ENCODE results near the gene ATP11A. TPM values are rescaled to one million over a fixed set of nuclear protein-coding genes. Genes with fewer than 3 reads are reported as not detected.

Gene ATP11A
- total RNA-seq, 1 experiment from 2014 or later, result 80.4 TPM

GRCh38 chr13:112929783-112930055 is 239.9 kb downstream of the ATP11A start:
- CTCF ChIA-PET, result no interaction called here
- no peak overlapping the region for H3K4me2 ChIP-seq (ENCODE audit: low read length)
- intact Hi-C loops (cut with micrococcal nuclease), result no loop called here
- H3K4me1 ChIP-seq (ENCODE audit: control insufficient read depth in 1 of 2, insufficient read depth in 2 of 2, low read length in 2 of 2), result peaks cover 9 to 13% of the 10 kb centered on the region in 2 experiments; a peak in 3 of 4 replicates
- no TSS peak for BruUV-seq (replicated peaks)
- no peak overlapping the region for H2AFZ ChIP-seq (ENCODE audit: low read depth, low read length, poor library complexity, severe bottlenecking)
- H3K9me3 ChIP-seq (ENCODE audit: control insufficient read depth in 1 of 2, insufficient read depth in 1 of 2, low read depth in 1 of 2, low read length in 2 of 2), result 0 out of 4 replicates have a peak, but pooled peaks cover 0 to 4% of the 10 kb centered on the region in 2 experiments
- H3K27ac ChIP-seq (ENCODE audit: low read depth, low read length), result no peak overlapping the region
- DNase-seq (ENCODE audit: low read depth, low spot score) (no peak), ATAC-seq (no peak)
- H4K20me1 ChIP-seq (ENCODE audit: insufficient read depth), result no peaks in the 10 kb centered on the region
- RAD21 ChIA-PET (ENCODE audit: low non-redundant PET in 1 of 2, low total read pairs in 2 of 2, uncharacterized antibody in 2 of 2, unreplicated experiment in 2 of 2), result no interaction called here
- H3K27me3 ChIP-seq (ENCODE audit: insufficient read depth, low read length), result no peaks in the 10 kb centered on the region
- no peak for TF ChIP-seq ZFX (IDR thresholded peaks at IDR 0.05)
- TF ChIP-seq SRF (IDR thresholded peaks at IDR 0.05; ENCODE audit: low read depth), result no peak
- TF ChIP-seq YY1 (IDR thresholded peaks at IDR 0.05; ENCODE audit: extremely low read depth, insufficient replicate concordance, low read depth, low read length), result no peak
- TF ChIP-seq TCF7L2 (IDR thresholded peaks at IDR 0.05; ENCODE audit: borderline replicate concordance, extremely low read depth, insufficient read depth, insufficient read length), result no peak
- no peak for TF ChIP-seq JUND (IDR thresholded peaks at IDR 0.05)
- no peak for TF ChIP-seq CTCF (IDR thresholded peaks at IDR 0.05 in 2 of 3, conservative IDR thresholded peaks at IDR 0.05 in 1 of 3; ENCODE audit: borderline replicate concordance in 1 of 3, insufficient read depth in 1 of 3, low read depth in 2 of 3, low read length in 2 of 3)
- no peak for TF ChIP-seq ATF3 (IDR thresholded peaks at IDR 0.05)
- no peak for TF ChIP-seq EZH2phosphoT487 (IDR thresholded peaks at IDR 0.05; ENCODE audit: borderline replicate concordance)
- no peak for TF ChIP-seq RAD21 (IDR thresholded peaks at IDR 0.05; ENCODE audit: low read depth)
- no peak for TF ChIP-seq SP1 (IDR thresholded peaks at IDR 0.05; ENCODE audit: low read depth)
- TF ChIP-seq CBX3 (IDR thresholded peaks at IDR 0.05; ENCODE audit: low read depth), result no peak
- TF ChIP-seq ELF1 (IDR thresholded peaks at IDR 0.05; ENCODE audit: borderline replicate concordance, low read depth), result no peak
- POLR2A ChIA-PET, result no interaction called here
- H3K79me2 ChIP-seq (ENCODE audit: insufficient read depth, low read length), result no peaks in the 10 kb centered on the region
- H3K9ac ChIP-seq (ENCODE audit: low read length), result no peak overlapping the region
- no peaks in the 10 kb centered on the region for H3K36me3 ChIP-seq (ENCODE audit: control insufficient read depth in 1 of 2, insufficient read depth in 2 of 2, low read length in 2 of 2)
- H3K4me3 ChIP-seq (replicated peaks in 1 of 2; ENCODE audit: low read depth in 1 of 2, low read length in 2 of 2), result no peak overlapping the region
- no peaks in the 10 kb centered on the region for H3K9me2 ChIP-seq (ENCODE audit: insufficient read depth)

Measured in HCT116 (cell line).